ENCODE measurements around the gene TFAM. TPM values are rescaled to one million over a fixed set of nuclear protein-coding genes. Genes with fewer than 3 reads are reported as not detected.

The TFAM gene
- total RNA-seq, 1 experiment from 2014 or later, result 57.6 TPM

GRCh38 chr10:58389024-58389423 lies 3.8 kb downstream of the TFAM start:
- no TSS peak for BruUV-seq (replicated peaks)
- no peak for DNase-seq (ENCODE audit: low read depth, low spot score)
- peaks cover 75% of the 10 kb centered on the region for H3K79me2 ChIP-seq (ENCODE audit: insufficient read depth, low read length)
- intact Hi-C loops (cut with micrococcal nuclease), result loop anchor here (5.0 kb wide), 1 partner anchor 52 kb away; the partner anchor contains the start of gene UBE2D1
- no peak overlapping the region for H3K9ac ChIP-seq (ENCODE audit: low read length)
- H3K27ac ChIP-seq (ENCODE audit: low read depth, low read length), result no peak overlapping the region
- H3K4me3 ChIP-seq (replicated peaks in 1 of 2; ENCODE audit: low read depth in 1 of 2, low read length in 2 of 2), result no peak overlapping the region
- H3K9me2 ChIP-seq (ENCODE audit: insufficient read depth), result no peaks in the 10 kb centered on the region
- H3K27me3 ChIP-seq (ENCODE audit: insufficient read depth, low read length), result no peaks in the 10 kb centered on the region
- ChIA-PET RAD21 (ENCODE audit: low non-redundant PET in 1 of 2, low total read pairs in 2 of 2, uncharacterized antibody in 2 of 2, unreplicated experiment in 2 of 2) (no interaction called here), POLR2A (no interaction called here), CTCF (no interaction called here)
- peaks cover 12 to 13% of the 10 kb centered on the region in 2 experiments for H3K4me1 ChIP-seq (ENCODE audit: control insufficient read depth in 1 of 2, insufficient read depth in 2 of 2, low read length in 2 of 2)
- no peak overlapping the region for H3K4me2 ChIP-seq (ENCODE audit: low read length)
- no peaks in the 10 kb centered on the region for H3K9me3 ChIP-seq (ENCODE audit: control insufficient read depth in 1 of 2, insufficient read depth in 1 of 2, low read depth in 1 of 2, low read length in 2 of 2)
- peaks cover 4% of the 10 kb centered on the region; the same call in 1 of the 2 replicates for H4K20me1 ChIP-seq (ENCODE audit: insufficient read depth)
- TF ChIP-seq SRF (IDR thresholded peaks at IDR 0.05; ENCODE audit: low read depth) (no peak), EZH2 (IDR thresholded peaks at IDR 0.05) (no peak), SP1 (IDR thresholded peaks at IDR 0.05; ENCODE audit: low read depth) (no peak), EZH2phosphoT487 (IDR thresholded peaks at IDR 0.05; ENCODE audit: borderline replicate concordance) (no peak), JUND (IDR thresholded peaks at IDR 0.05) (no peak), CBX3 (IDR thresholded peaks at IDR 0.05; ENCODE audit: low read depth) (no peak), POLR2AphosphoS5 (IDR thresholded peaks at IDR 0.05; ENCODE audit: low read depth, low read length) (no peak), ATF3 (IDR thresholded peaks at IDR 0.05) (no peak), ELF1 (IDR thresholded peaks at IDR 0.05; ENCODE audit: borderline replicate concordance, low read depth) (no peak), ZNF274 (IDR thresholded peaks at IDR 0.05; ENCODE audit: low read depth, low read length) (no peak), EGR1 (IDR thresholded peaks at IDR 0.05; ENCODE audit: low read depth) (no peak), YY1 (IDR thresholded peaks at IDR 0.05; ENCODE audit: extremely low read depth, insufficient replicate concordance, low read depth, low read length) (no peak), FOSL1 (IDR thresholded peaks at IDR 0.05; ENCODE audit: low read depth) (no peak), SIN3A (IDR thresholded peaks at IDR 0.05; ENCODE audit: low read depth) (no peak), ZBTB33 (IDR thresholded peaks at IDR 0.05; ENCODE audit: extremely low read depth, insufficient replicate concordance, low read length) (no peak), ZFX (IDR thresholded peaks at IDR 0.05) (no peak), CEBPB (IDR thresholded peaks at IDR 0.05; ENCODE audit: low read depth) (no peak)
- TF ChIP-seq, protein P1, sequence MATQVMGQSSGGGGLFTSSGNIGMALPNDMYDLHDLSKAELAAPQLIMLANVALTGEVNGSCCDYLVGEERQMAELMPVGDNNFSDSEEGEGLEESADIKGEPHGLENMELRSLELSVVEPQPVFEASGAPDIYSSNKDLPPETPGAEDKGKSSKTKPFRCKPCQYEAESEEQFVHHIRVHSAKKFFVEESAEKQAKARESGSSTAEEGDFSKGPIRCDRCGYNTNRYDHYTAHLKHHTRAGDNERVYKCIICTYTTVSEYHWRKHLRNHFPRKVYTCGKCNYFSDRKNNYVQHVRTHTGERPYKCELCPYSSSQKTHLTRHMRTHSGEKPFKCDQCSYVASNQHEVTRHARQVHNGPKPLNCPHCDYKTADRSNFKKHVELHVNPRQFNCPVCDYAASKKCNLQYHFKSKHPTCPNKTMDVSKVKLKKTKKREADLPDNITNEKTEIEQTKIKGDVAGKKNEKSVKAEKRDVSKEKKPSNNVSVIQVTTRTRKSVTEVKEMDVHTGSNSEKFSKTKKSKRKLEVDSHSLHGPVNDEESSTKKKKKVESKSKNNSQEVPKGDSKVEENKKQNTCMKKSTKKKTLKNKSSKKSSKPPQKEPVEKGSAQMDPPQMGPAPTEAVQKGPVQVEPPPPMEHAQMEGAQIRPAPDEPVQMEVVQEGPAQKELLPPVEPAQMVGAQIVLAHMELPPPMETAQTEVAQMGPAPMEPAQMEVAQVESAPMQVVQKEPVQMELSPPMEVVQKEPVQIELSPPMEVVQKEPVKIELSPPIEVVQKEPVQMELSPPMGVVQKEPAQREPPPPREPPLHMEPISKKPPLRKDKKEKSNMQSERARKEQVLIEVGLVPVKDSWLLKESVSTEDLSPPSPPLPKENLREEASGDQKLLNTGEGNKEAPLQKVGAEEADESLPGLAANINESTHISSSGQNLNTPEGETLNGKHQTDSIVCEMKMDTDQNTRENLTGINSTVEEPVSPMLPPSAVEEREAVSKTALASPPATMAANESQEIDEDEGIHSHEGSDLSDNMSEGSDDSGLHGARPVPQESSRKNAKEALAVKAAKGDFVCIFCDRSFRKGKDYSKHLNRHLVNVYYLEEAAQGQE (IDR thresholded peaks at IDR 0.05; ENCODE audit: low read depth), result no peak
- TF ChIP-seq, protein P2, sequence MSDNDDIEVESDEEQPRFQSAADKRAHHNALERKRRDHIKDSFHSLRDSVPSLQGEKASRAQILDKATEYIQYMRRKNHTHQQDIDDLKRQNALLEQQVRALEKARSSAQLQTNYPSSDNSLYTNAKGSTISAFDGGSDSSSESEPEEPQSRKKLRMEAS (IDR thresholded peaks at IDR 0.05), result no peak
- TF ChIP-seq, protein P3, sequence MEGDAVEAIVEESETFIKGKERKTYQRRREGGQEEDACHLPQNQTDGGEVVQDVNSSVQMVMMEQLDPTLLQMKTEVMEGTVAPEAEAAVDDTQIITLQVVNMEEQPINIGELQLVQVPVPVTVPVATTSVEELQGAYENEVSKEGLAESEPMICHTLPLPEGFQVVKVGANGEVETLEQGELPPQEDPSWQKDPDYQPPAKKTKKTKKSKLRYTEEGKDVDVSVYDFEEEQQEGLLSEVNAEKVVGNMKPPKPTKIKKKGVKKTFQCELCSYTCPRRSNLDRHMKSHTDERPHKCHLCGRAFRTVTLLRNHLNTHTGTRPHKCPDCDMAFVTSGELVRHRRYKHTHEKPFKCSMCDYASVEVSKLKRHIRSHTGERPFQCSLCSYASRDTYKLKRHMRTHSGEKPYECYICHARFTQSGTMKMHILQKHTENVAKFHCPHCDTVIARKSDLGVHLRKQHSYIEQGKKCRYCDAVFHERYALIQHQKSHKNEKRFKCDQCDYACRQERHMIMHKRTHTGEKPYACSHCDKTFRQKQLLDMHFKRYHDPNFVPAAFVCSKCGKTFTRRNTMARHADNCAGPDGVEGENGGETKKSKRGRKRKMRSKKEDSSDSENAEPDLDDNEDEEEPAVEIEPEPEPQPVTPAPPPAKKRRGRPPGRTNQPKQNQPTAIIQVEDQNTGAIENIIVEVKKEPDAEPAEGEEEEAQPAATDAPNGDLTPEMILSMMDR (IDR thresholded peaks at IDR 0.05 in 2 of 3, conservative IDR thresholded peaks at IDR 0.05 in 1 of 3; ENCODE audit: borderline replicate concordance in 1 of 3, insufficient read depth in 1 of 3, low read depth in 2 of 3, low read length in 2 of 3), result no peak
- ATAC-seq, result no peak
- H3K36me3 ChIP-seq (ENCODE audit: control insufficient read depth in 1 of 2, insufficient read depth in 2 of 2, low read length in 2 of 2), result peaks cover 30 to 47% of the 10 kb centered on the region in 2 experiments; a peak in 3 of 4 replicates
- no peak overlapping the region for H2AFZ ChIP-seq (ENCODE audit: low read depth, low read length, poor library complexity, severe bottlenecking)

All from HCT116 (cell line).